ENCODE measurements around the gene GRM1.

Gene GRM1

DNA sequence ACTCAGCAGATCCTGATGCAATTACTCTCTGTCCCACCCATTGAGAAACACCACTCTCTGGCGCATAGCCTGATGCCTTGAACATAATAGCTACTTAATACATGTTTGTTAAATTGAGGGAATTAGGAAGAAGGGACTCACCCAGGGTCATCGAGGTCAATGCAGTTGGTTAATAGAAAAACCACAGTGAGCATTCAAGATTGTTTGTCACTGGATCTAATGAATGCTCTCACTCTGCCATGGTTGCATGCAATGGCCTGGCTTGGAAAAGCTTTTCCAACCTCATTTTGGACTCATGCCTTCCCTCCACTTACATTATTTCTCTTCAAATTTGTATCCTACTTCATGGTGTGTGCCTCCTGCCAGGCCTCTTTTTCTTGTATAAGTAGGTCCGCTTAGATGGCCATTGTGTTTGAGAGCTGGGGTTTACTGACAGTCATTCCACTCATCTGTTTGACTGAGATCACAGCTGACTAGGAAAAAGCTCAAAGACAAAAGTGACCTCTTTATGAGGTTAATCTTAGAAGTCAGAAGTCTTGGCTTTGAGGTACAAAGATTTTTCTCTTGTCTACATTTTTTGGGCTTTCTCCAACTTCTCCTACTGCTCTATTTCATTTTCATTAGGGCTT lies 360.0 kb downstream of the GRM1 start:
- DNase-seq, result no peak

DNA sequence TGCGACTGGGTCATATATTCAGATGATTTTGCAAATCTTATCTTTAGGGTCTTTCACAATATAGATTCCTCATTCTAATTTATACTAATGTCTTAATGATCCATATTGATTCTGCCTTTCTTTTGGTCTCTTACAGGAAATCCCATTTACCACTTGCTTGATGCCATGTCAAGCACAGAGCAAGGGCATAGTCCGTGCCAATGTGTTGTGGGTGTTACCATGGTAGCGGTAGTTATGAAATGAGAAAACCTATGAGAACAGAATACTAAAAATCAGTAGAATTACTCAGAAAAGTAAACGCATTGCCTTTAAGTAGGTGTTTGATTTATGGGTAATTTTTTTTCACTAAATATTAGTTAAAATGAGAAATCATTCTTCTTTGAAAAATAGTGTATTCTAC lies 360.9 kb downstream of the GRM1 start:
- DNase-seq, result no peak

DNA sequence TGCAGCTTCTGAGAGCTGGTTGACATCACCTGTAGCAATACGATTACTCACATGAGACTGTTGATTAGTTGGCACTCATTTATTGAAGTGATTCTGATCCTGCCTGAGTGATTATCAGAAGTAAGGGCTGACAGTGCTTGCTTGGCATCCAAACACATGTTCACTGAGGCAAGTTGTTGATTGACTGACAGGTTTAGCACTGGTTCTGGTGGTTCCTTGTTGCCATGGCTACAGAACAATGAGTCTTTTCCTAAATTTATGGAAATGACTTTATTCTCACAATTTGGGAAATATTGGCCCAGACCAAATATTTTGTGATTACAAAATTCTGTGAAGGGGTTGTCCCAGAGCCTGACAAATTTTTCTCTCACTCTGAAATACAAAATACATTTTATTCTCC lies 368.8 kb downstream of the GRM1 start:
- no peak for DNase-seq

DNA sequence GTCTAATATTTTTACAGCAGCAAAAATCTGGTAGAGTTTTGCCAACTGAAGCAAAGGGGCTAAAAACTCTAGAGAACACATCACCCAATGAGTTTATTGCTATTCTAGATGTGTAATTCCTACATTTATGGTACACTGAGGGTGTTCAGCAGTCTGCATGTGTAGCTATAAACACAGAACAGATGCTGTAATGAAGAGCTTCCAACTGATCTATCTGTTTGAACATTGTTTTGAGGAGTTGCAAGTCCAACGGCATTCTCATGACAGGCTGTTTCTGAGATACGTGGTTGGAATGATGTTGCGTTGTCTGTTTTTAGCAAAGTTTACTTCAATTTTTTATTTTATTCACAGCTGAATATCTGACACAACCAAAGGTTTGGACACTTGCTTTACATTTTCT lies 373.6 kb downstream of the GRM1 start:
- DNase-seq, result no peak

DNA sequence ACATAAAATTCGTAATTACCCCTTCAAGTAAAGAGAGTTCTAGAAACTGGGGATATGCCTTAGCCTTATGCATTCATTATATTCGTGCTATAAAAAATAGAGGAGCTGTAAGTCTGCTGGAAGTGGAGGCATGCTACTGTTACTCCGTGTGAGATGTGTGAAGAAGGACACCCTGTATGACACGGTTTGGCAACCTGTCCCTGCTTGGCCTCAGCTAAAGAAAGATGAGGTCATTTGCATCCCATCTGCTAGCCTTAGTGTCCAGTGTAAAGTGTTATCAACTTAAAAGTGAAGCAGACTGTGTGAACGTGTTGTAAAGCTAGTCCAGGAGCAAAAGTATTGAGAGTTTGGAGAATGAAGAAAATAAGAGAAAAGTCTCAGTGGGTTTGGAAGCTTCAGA lies 379.7 kb downstream of the GRM1 start:
- DNase-seq, result no peak

DNA sequence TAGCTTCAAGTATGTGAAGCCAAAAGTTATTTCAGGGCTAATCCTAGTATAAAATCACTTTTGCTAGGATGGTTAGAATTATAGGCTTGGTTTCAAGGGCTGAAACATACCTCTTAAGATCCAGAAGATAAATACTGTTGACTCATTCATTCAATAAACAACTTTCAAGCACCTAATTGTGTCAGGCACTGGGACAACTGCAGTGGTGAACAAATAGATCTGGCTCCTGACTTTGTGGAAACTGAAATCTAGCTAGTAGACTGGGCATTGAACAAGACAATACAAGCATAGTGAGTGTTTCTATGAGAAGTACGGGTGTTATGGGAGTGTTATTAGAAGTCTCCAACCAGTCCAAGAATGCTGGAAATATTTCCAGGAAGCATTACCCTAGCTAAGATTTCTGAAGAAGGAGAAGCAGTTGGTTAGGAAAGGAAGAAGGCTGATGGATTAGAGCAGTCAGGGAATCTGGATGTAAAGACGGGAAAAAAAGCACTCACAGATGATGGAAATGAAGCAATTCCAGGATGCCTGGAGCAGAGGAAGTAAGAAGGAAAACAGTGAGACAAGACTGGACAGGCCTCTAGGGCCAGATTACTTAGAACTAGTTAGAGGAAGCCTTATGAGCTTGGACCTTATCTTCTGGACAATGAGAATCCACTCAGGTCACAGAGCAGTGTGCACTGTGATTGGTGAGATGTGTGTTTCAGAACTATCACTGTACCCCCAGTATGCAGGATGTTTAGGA lies 382.2 kb downstream of the GRM1 start:
- DNase-seq, result no peak

DNA sequence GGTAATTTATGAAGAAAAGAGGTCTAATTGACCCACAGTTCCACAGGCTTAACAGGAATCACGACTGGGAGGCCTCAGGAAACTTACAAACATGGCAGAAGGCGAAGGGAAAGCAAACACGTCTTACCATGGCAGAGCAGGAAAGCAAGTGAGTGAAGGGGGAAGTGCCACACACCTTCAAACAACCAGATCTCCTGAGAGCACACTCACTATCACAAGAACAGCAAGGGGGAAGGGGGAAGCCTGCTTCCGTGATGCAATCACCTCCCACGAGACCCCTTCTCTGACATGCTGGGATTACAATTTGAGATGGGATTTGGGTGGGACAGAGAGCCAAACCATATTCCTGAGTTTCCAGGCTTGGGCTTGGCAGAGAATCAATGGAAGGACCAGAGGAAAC lies 390.7 kb downstream of the GRM1 start:
- no peak for DNase-seq

DNA sequence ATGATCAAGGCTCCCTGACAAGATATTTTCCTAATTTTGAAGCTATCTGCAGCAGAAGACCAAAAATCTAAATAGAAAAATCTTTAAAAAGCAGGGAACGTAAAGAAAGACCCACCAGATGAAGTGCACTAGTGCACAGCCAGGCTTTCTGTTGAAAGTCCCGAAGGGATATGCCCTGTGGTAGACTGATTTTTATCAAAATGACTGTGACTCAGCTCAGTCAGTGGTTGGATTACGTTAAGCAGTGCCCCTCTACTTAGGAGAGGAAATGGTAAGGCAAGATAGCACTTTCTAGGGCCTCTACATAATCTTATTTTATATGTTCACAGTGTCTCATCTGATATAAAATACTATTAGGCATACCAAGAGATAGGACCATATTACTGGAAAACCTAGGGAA lies 391.4 kb downstream of the GRM1 start:
- DNase-seq, result no peak

DNA sequence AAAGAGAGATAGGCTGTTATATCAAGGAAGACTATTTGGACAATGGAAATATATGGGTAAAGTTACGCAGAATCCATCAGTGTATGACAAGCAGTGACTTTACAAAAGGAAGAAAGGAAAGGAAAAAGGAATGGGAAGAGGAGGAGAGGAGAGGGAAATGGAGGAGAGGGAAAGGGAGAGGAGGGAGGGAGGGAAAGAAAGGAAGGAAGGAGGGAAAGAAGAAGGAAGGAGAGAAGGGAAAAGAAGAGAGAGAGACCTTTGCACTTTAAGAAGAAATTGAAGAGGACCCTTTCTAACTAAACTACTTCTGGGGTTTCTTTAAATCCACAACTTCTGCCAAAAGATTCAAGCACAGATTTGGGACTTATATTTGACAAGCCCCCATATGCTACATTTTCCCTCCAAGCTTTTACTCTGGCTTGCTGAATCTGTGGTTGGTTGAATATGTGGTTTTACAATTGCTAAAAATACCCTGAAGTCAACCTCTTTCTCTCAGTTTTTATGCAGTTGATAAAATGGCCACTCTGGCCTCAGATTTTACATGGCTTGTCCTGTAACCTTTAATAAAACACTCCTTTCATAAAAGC lies 394.0 kb downstream of the GRM1 start:
- DNase-seq, result no peak

DNA sequence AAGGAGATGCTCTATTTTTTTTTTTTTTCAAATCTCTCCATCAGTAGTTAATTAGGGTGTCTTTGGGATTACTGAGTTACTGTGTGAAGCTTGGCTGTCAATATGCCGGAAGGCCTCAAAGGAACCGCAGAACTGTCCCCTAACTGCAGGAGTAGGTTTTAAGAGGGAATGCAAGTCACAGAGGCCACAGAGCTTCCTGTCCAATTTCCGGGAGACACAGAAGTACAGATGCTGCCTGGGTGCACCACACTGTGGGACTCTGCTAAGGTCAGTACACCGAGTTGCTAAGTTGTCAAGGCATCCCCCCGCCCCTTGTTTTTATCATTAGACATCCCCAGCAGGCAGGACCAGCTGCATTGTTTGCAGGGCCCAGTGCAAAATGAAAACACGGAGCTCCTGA lies 394.6 kb downstream of the GRM1 start:
- no peak for DNase-seq

DNA sequence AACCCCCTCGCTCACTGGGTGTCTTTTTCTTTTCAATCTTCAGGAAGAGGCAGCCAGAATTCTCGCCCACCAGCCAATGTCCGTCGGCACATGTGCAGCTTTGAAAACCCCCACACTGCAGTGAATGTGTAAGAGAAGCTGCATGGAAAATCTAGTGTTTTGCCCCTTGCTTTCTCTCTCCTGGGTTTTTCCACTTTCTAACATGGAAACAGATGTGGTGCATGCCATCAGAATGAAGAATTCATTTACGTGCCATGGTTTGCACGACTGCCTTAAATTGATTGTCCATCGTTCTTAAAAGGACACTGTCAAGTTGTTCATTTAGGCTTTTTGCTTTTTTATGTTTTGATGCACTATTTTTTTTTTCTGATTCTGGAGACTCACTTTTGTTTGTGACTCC lies 397.7 kb downstream of the GRM1 start:
- no peak for DNase-seq

DNA sequence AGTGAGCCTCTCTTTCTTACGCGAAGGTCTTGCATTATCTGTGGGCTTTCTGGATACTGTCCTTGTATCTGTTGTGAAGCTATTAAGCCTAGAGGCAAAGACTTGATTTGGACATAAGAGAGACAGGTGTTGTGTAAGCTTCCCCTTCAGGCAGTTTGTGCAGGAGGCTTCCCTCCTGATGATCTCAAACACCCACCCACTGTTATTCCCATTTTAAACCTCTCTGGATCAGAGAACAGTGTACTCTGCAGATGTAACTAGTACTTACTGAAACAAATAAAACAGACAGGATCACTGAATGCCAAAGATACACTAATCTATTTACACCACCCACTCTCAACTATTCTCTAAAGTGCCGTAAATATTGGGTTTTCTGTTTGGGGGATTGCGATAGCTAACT lies 401.0 kb downstream of the GRM1 start:
- no peak for DNase-seq

DNA sequence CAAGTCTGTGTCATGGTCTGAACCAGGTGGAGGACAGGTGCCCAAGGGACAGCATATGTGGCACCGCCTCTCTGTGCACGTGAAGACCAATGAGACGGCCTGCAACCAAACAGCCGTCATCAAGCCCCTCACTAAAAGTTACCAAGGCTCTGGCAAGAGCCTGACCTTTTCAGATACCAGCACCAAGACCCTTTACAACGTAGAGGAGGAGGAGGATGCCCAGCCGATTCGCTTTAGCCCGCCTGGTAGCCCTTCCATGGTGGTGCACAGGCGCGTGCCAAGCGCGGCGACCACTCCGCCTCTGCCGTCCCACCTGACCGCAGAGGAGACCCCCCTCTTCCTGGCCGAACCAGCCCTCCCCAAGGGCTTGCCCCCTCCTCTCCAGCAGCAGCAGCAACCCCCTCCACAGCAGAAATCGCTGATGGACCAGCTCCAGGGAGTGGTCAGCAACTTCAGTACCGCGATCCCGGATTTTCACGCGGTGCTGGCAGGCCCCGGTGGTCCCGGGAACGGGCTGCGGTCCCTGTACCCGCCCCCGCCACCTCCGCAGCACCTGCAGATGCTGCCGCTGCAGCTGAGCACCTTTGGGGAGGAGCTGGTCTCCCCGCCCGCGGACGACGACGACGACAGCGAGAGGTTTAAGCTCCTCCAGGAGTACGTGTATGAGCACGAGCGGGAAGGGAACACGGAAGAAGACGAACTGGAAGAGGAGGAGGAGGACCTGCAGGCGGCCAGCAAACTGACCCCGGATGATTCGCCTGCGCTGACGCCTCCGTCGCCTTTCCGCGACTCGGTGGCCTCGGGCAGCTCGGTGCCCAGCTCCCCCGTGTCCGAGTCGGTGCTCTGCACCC lies 405.2 kb downstream of the GRM1 start:
- peak; percentile 55 for DNase-seq

DNA sequence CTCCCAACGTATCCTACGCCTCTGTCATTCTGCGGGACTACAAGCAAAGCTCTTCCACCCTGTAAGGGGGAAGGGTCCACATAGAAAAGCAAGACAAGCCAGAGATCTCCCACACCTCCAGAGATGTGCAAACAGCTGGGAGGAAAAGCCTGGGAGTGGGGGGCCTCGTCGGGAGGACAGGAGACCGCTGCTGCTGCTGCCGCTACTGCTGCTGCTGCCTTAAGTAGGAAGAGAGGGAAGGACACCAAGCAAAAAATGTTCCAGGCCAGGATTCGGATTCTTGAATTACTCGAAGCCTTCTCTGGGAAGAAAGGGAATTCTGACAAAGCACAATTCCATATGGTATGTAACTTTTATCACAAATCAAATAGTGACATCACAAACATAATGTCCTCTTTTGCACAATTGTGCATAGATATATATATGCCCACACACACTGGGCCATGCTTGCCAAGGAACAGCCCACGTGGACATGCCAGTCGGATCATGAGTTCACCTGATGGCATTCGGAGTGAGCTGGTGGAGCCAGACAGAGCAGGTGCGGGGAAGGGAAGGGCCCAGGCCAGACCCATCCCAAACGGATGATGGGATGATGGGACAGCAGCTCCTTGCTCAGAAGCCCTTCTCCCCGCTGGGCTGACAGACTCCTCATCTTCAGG lies 406.0 kb downstream of the GRM1 start:
- DNase-seq, result no peak

DNA sequence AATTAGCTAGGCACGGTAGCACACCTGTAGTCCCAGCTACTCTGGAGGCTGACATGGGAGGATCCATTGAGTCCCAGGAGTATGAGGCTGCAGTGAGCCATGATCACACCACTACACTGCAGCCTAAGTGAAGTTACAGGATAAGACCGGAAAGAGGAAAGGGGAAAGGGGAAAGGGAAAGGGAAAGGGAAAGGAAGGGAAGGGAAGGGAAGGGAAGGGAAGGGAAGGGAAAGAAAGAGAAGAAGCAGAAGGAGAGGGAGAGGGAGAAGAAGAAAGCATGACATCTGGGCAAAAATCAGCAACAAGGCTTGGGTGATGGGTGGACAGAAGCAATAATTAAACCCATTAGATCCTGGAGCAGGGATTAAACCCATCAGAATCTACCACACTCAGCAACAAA lies 413.0 kb downstream of the GRM1 start:
- no peak for DNase-seq

DNA sequence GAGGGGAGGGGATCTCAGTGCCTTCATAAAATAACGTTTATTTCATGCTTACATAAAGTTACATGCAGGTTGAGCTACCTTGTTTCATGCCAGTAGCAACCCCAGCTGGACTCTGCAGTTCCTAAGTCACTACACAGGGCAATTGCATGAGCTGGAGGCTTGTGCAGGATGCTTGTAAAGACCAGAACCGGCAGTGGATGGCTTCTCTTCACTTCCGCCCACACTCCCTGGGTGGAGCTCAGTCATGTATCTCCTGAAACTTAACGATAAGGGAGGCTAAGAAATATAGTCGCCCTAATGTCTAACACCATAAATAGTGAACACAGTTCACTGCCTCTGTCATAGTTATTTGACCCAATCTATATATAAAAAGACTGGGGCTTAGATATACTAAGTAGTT lies 415.3 kb downstream of the GRM1 start:
- DNase-seq, result no peak

DNA sequence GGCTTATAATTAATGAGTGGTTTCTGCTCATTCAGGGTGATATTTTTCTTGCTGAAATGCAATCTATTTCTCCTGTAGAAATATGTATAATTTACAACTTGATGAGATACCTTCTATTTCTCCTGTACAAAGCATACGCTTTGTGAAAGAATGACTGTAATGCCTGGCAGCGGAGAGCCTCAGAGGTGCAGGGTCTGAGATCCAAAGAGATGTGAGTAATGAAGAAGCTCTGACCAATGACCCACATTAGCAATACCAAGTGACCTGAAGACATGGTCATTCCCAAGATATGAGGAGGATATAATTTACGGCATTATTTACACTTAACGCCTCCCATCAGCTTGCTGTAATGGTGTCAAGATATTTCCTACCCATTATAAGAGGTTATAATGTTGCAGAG lies 416.4 kb downstream of the GRM1 start:
- DNase-seq, result no peak

DNA sequence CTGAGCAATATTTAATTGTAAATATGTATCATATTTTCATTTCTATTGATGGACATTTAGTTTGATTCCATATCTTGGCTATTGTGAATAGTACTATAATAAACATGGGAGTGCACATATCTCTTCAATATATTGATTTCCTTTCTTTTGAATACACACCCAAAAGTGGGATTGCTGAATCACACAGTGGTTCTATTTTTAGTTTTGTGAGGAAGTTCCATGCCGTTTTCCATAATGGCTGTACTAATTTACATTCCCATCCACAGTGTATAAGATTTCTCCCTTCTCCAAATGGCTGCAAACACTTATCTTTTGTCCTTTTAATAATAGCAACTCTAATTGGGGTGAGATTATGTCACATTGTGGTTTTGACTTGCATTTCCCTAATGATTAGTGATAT lies 428.0 kb downstream of the GRM1 start:
- no peak for DNase-seq

DNA sequence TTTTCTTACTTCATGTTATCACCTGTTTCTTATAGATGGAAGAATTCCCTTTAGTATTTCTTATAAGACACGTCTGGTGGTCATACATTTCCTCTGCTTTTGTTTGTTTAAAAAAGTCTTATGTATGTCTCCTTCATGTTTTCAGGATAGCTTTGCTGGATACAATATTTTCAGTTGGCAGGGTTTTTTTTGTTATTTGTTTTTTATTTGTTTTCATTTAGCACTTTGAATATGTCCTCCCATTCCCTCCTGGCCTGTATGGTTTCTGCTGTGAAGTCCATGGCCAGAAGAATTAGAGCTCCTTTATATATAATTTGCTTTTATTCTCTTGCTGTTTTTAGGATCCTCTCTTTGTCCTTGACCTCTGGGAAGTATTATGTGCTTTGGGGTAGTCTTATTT lies 432.1 kb downstream of the GRM1 start:
- DNase-seq, result no peak

DNA sequence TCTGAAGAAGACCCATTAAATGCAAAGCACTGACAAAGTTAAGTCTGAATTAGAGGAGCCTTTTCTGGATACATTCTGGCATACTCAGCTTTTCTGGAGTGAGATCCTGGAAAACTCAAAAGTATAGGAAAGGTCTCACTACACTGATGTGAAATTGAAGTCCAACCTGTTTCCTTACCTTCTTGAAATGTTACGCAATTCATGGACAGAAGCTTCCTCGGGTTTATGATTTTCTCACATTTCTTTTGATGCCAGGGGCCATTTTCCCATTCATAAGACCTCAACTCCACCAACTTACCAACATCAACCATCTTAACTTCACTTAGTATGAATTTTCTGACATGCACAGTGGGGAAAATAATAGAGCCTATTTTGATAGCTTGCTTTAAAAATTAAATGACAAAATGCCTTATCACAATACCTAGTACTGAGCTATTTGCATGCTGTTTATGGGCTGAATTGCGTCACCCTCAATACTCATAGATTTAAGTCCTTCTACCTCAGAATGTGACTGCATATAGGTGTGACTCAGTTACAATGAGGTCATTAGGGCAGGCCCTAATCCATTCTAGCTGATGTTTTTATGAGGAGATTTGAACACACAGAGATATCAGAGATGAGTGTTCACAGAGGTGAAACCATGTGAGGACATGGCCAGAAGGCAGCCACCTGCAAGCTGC lies 441.4 kb downstream of the GRM1 start:
- no peak for DNase-seq

DNA sequence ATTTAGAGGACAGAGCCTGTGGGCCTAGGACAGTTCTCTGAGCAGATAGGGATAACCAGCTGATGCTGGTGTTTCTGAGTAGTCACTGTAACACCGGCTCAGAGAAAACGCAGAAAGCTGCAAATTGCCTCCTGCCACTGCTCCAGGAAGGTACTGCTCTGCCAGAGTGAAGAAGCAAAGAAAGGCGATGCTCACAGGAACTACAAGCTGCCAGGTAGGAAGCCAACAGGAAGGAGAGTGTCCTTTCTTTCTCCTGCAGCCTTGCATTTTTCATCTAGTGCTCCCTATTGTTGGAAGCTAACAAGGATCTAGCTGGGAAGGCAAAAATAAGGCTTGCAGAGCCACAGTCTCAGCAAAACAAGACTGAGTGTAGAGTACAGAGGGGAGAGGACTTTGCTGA lies 444.1 kb downstream of the GRM1 start:
- DNase-seq, result no peak

DNA sequence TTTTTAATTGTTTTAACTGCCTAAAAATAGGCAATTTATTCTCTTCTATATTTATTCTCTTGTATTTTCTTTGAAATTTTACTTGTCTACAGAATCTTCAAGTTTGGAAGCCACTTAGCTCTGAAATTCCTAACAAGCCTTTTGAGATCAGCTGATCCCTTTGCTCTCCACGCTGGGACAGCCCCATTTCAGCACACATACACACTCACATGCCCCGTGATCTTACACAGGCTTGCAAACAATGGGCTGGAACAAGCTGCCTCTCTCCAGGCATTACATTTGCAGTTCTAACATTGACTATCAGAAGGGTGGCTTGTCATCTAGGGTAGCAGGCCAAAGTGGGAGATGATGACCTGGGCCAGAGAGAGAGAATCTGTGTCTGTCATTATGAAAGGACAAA lies 452.7 kb downstream of the GRM1 start:
- DNase-seq, result no peak
